HEK293 (cell line): ENCODE measurements around the gene PER1.

ENCODE experiments used
- BCL6B ChIP-seq: fragments of 450-650 bp; formaldehyde crosslinking; IDR thresholded peaks from 2 replicates; pipeline ENCODE4 v1.5.1; 2017; ENCODE audit warnings: missing biosample characterization, missing genetic modification characterization
- IKZF3 ChIP-seq: fragments of 450-650 bp; IDR thresholded peaks from 2 replicates; pipeline ENCODE4 v1.5.0; 2018; ENCODE audit warnings: missing biosample characterization, mild to moderate bottlenecking, missing genetic modification characterization, moderate library complexity
- KLF1 ChIP-seq: fragments of 450-650 bp; formaldehyde crosslinking; IDR thresholded peaks from 2 replicates; pipeline ENCODE4 v1.5.1; 2016; ENCODE audit warnings: missing biosample characterization, missing genetic modification characterization
- KLF10 ChIP-seq: fragments of 450-650 bp; IDR thresholded peaks from 2 replicates; pipeline ENCODE4 v1.5.1; 2018; ENCODE audit warnings: missing biosample characterization, mild to moderate bottlenecking, missing genetic modification characterization
- MZF1 ChIP-seq: fragments of 450-650 bp; formaldehyde crosslinking; IDR thresholded peaks from 2 replicates; pipeline ENCODE4 v1.5.1; 2017; ENCODE audit warnings: missing biosample characterization, missing genetic modification characterization, borderline replicate concordance
- PRDM2 ChIP-seq: fragments of 450-650 bp; formaldehyde crosslinking; IDR thresholded peaks from 2 replicates; pipeline ENCODE4 v1.5.1; 2016; ENCODE audit warnings: missing biosample characterization, missing genetic modification characterization, borderline replicate concordance
- SCRT1 ChIP-seq: fragments of 450-650 bp; formaldehyde crosslinking; IDR thresholded peaks from 2 replicates; pipeline ENCODE4 v1.5.1; 2016; ENCODE audit warnings: missing biosample characterization, missing genetic modification characterization, borderline replicate concordance
- YY1 ChIP-seq: fragments of 450-650 bp; formaldehyde crosslinking; IDR thresholded peaks from 2 replicates; pipeline ENCODE4 v1.5.1; 2018; ENCODE audit warnings: missing biosample characterization, missing genetic modification characterization
- YY2 ChIP-seq: fragments of 450-650 bp; formaldehyde crosslinking; IDR thresholded peaks from 2 replicates; pipeline ENCODE4 v1.5.1; 2016; ENCODE audit warnings: missing biosample characterization, missing genetic modification characterization
- ZBTB17 ChIP-seq: fragments of 450-650 bp; formaldehyde crosslinking; IDR thresholded peaks from 2 replicates; pipeline ENCODE4 v1.5.1; 2016; ENCODE audit warnings: missing biosample characterization, missing genetic modification characterization
- ZBTB21 ChIP-seq: fragments of 450-650 bp; formaldehyde crosslinking; IDR thresholded peaks from 2 replicates; pipeline ENCODE4 v1.5.1; 2017; ENCODE audit warnings: missing biosample characterization, missing genetic modification characterization
- ZBTB44 ChIP-seq: fragments of 450-650 bp; IDR thresholded peaks from 2 replicates; pipeline ENCODE4 v1.5.1; 2018; ENCODE audit warnings: missing biosample characterization, mild to moderate bottlenecking, missing genetic modification characterization
- ZFP37 ChIP-seq: fragments of 450-650 bp; formaldehyde crosslinking; IDR thresholded peaks from 2 replicates; pipeline ENCODE4 v1.5.1; 2016; ENCODE audit warnings: missing biosample characterization, missing genetic modification characterization
- ZFP41 ChIP-seq: fragments of 450-650 bp; formaldehyde crosslinking; IDR thresholded peaks from 2 replicates; pipeline ENCODE4 v1.5.1; 2016; ENCODE audit warnings: missing biosample characterization, missing genetic modification characterization, borderline replicate concordance
- ZNF311 ChIP-seq: fragments of 450-650 bp; formaldehyde crosslinking; IDR thresholded peaks from 2 replicates; pipeline ENCODE4 v1.5.1; 2017; ENCODE audit warnings: missing biosample characterization, missing genetic modification characterization, borderline replicate concordance
- ZNF324 ChIP-seq: fragments of 450-650 bp; formaldehyde crosslinking; IDR thresholded peaks from 2 replicates; pipeline ENCODE4 v1.5.1; 2016; ENCODE audit warnings: missing biosample characterization, missing genetic modification characterization
- ZNF335 ChIP-seq: fragments of 450-650 bp; formaldehyde crosslinking; conservative IDR thresholded peaks from 2 replicates; pipeline ENCODE4 v1.5.1; 2016; ENCODE audit warnings: missing biosample characterization, missing genetic modification characterization
- ZNF341 ChIP-seq: fragments of 450-650 bp; formaldehyde crosslinking; IDR thresholded peaks from 2 replicates; pipeline ENCODE4; 2016; ENCODE audit warnings: low read depth, missing biosample characterization, missing genetic modification characterization
- ZNF37A ChIP-seq: fragments of 450-650 bp; IDR thresholded peaks from 2 replicates; pipeline ENCODE4 v1.5.1; 2018; ENCODE audit warnings: missing biosample characterization, missing genetic modification characterization
- ZNF513 ChIP-seq: fragments of 450-650 bp; IDR thresholded peaks from 2 replicates; pipeline ENCODE4 v1.5.1; 2018; ENCODE audit warnings: missing biosample characterization, missing genetic modification characterization
- ZNF529 ChIP-seq: fragments of 450-650 bp; formaldehyde crosslinking; IDR thresholded peaks from 2 replicates; pipeline ENCODE4 v1.5.1; 2017; ENCODE audit warnings: missing genetic modification characterization, missing biosample characterization; ENCODE audit not compliant: insufficient replicate concordance
- ZNF544 ChIP-seq: fragments of 450-650 bp; formaldehyde crosslinking; IDR thresholded peaks from 2 replicates; pipeline ENCODE4 v1.5.0; 2017; ENCODE audit warnings: missing biosample characterization, missing genetic modification characterization
- ZNF558 ChIP-seq: fragments of 450-650 bp; formaldehyde crosslinking; IDR thresholded peaks from 2 replicates; pipeline ENCODE4 v1.5.1; 2016; ENCODE audit warnings: missing biosample characterization, missing genetic modification characterization
- ZNF560 ChIP-seq: fragments of 450-650 bp; formaldehyde crosslinking; IDR thresholded peaks from 2 replicates; pipeline ENCODE4 v1.5.1; 2017; ENCODE audit warnings: missing biosample characterization, missing genetic modification characterization, borderline replicate concordance
- ZNF621 ChIP-seq: fragments of 450-650 bp; formaldehyde crosslinking; IDR thresholded peaks from 2 replicates; pipeline ENCODE4 v1.5.1; 2017; ENCODE audit warnings: missing biosample characterization, missing genetic modification characterization
- ZNF624 ChIP-seq: fragments of 450-650 bp; formaldehyde crosslinking; IDR thresholded peaks from 2 replicates; pipeline ENCODE4 v1.5.1; 2017; ENCODE audit warnings: missing biosample characterization, missing genetic modification characterization
- ZNF645 ChIP-seq: fragments of 450-650 bp; formaldehyde crosslinking; IDR thresholded peaks from 2 replicates; pipeline ENCODE4; 2016; ENCODE audit warnings: missing biosample characterization, missing genetic modification characterization
- ZNF747 ChIP-seq: fragments of 450-650 bp; formaldehyde crosslinking; IDR thresholded peaks from 2 replicates; pipeline ENCODE4 v1.5.1; 2016; ENCODE audit warnings: missing biosample characterization, missing genetic modification characterization

PER1 gene

GRCh38 chr17:8120520-8121406 lies 31.4 kb downstream of the PER1 start (continued):
- TF ChIP-seq BCL6B (tag by site-specific recombination), result no peak
- TF ChIP-seq ZNF624, result 0 out of 2 replicates have a peak, but pooled peaks have one; percentile 71
- peak; percentile 78 for TF ChIP-seq YY1 (tag by site-specific recombination)
- no peak for TF ChIP-seq ZNF37A (tag by site-specific recombination)
- peak; percentile 75 for TF ChIP-seq KLF1
- TF ChIP-seq ZNF560 (tag by site-specific recombination), result no peak
- 0 out of 2 replicates have a peak, but pooled peaks have one; percentile 29 for TF ChIP-seq ZNF513 (tag by site-specific recombination)
- TF ChIP-seq ZNF341 (tag by site-specific recombination), result peak; percentile 18; the same call in 1 of the 2 replicates
- 0 out of 2 replicates have a peak, but pooled peaks have one; percentile 20 for TF ChIP-seq SCRT1 (tag by site-specific recombination)
- TF ChIP-seq ZFP41 (tag by site-specific recombination), result no peak
- peak; percentile 35 for TF ChIP-seq ZFP37
- peak; percentile 59; the same call in 1 of the 2 replicates for TF ChIP-seq ZNF324
- no peak for TF ChIP-seq ZNF544 (tag by site-specific recombination)
- TF ChIP-seq KLF10 (tag by site-specific recombination), result peak; percentile 85; the same call in 1 of the 2 replicates
- TF ChIP-seq ZBTB17 (tag by site-specific recombination), result peak; percentile 79
- TF ChIP-seq ZNF645 (tag by site-specific recombination), result 0 out of 2 replicates have a peak, but pooled peaks have one; percentile 59
- peak; percentile 59 for TF ChIP-seq YY2 (tag by site-specific recombination)
- peak; percentile 69 for TF ChIP-seq ZNF335 (tag by site-specific recombination)
- no peak for TF ChIP-seq ZNF311
- peak; percentile 52 for TF ChIP-seq ZNF558 (tag by site-specific recombination)
- TF ChIP-seq ZNF747 (tag by site-specific recombination), result no peak
- TF ChIP-seq IKZF3 (tag by site-specific recombination), result peak; percentile 56; the same call in 1 of the 2 replicates
- no peak for TF ChIP-seq PRDM2 (tag by site-specific recombination)
- peak; percentile 74 for TF ChIP-seq ZBTB21 (tag by site-specific recombination)
- no peak for TF ChIP-seq ZNF529
- TF ChIP-seq MZF1 (tag by site-specific recombination), result peak; percentile 90
- TF ChIP-seq ZBTB44 (tag by site-specific recombination), result peak; percentile 53; the same call in 1 of the 2 replicates
- TF ChIP-seq ZNF621 (tag by site-specific recombination), result no peak
